GM19328 (cell line): ENCODE measurements around the gene DNAAF3.
"Not testable (repeated sequence)": the region's sequence is repeated elsewhere in the genome, so short reads cannot be mapped to it uniquely, and the experiment has no call there.

Experiments used
- ATAC-seq: cut with Tn5 transposase; IDR thresholded peaks from one replicate; pipeline ENCODE4 v1.9.1; 2021; ENCODE audit warnings: mild to moderate bottlenecking, moderate library complexity; ENCODE audit not compliant: unreplicated experiment

The DNAAF3 gene

DNA sequence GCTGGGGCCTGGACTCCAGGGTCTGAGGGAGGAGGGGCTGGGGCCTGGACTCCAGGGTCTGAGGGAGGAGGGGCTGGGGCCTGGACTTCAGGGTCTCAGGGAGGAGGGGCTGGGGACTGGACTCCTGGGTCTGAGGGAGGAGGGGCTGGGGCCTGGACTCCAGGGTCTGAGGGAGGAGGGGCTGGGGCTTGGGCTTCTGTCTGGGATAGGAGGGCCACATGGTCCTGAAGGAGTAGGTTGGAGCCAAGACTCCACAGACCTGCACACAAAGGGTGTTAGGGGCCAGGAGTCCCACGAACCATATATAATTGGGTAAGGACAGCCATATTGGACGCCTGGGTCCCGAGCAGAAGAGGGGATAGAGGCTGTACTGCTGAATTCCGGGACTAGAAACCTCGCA is 10.6 kb downstream of the DNAAF3 start:
- not testable (repeated sequence) for ATAC-seq

DNA sequence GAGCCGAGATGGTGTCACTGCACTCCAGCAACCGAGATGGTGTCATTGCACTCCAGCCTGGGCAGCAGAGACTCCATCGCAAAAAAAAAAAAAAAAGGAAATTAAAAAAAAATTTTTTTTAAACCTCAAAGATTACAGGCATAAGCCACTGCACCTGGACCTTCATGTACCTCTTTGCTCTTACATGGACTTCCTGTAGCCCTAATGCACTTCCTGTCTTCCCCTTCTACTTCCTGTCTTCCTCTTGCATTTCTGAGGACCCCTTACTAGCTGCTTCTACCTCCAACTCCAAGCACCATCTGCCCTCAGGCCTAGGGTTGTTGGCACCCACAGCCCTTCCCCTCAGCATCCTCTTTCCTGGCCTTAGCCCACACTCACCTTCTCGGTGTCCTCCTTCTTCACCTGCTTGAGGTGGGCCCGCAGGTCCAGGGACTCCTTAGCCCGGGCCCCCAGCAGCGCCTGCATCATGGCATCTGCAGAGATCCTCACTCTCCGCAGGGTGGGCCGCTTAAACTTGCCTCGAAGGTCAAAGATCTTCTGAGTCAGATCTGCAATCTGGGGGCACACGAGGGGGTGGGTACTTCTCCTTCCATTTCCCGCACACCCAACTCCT is 12.7 kb downstream of the DNAAF3 start:
- ATAC-seq = no peak

DNA sequence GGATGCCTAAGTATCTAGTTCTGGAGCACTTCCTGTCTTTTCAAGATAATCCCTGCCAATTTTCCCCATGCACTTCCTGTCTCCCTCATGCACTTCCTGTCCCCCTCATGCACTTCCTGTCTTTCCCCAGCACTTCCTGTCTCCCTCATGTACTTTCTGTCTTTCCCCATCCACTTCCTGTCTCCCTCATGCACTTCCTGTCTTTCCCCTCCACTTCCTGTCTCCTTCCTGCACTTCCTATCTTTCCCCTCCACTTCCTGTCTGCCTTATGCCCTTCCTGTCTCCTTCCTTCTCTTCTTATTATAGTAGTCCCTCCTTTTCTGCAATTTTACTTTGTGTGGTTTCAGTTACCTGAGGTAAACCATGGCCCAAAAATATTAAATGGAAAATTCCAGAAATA is 14.4 kb downstream of the DNAAF3 start:
- no peak for ATAC-seq

DNA sequence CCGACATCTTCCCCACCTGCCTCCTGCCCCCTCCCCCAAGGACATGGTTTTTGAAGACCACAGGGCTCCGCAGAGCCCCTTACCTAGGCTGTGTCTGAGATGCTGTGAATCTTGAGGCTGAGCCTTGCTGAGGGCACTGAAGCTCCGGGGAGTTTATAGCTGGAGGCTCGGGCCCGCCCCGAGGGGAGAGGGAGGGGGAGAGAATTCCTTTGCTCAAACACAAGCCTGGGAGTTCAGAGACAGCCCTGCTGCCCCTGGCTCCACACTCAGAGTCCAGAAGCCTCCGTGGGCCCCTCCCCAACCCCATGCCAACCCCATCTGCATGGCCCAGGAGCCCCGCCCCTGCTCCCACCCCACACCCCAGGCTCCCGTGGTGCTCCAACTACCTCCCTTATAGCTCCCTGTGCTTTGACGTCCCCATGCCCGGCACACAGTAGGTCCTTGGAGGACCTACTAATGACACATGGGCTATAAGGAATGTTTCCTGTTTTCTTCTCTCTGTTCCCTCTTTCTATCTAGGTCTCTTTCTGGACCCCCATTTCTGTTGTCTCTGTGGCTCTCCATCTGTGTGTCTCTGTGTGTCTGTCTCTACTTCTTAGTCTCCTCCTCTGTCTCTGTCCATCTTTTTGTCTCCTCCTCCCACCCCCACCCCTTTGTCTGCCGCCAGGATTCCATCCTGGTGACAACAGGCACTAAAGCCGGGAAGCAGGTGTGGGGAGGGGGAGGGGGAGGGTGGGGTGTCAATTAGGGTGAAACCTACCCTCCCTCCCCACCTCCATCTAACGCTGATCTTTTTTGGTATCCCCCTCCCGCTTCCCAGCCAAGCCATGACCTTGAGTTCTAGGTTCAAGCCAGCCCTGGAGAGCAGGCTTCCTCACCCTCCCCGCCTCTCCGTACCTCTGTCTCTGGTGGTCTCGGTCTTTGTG is 17.1 kb downstream of the DNAAF3 start, which contains the start of gene TNNT1:
Gene TNNT1, minus strand, starts transcription at position 129 of the 926 bp plus-strand sequence. CDS start 2,049 bp downstream, outside the sequence.
- no peak for ATAC-seq

DNA sequence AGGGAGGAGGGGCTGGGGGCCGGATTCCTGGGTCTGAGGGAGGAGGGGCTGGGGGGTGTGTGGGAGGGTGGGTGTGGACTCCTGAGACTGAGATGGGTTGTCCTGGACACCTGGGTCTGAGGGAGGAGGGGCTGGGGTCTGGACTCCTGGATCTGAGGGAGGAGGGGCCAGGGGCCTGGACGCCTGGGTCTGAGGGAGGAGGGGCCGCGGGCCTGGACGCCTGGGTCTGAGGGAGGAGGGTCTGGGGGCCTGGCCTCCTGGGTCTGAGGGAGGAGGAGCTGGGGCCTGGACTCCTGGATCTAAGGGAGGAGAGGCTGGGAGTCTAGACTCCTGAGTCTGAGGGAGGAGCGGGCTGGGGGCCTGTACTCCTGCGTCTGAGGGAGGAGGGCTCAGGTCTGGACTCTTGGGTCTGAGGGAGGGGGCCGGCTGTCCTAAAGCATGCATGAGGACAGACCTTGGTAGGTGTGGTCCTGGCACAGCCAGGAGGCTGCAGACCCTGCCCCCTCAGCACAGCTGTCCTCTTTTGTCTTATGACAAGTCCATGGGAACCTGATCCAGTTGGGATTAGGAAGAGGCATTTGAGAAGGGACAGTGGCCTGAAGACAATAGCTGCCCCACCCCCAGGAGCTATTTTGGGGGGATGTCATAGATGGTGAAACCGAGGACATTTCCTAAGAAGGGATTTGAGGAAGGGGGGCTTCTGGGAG is 18.7 kb downstream of the DNAAF3 start:
- no peak for ATAC-seq

DNA sequence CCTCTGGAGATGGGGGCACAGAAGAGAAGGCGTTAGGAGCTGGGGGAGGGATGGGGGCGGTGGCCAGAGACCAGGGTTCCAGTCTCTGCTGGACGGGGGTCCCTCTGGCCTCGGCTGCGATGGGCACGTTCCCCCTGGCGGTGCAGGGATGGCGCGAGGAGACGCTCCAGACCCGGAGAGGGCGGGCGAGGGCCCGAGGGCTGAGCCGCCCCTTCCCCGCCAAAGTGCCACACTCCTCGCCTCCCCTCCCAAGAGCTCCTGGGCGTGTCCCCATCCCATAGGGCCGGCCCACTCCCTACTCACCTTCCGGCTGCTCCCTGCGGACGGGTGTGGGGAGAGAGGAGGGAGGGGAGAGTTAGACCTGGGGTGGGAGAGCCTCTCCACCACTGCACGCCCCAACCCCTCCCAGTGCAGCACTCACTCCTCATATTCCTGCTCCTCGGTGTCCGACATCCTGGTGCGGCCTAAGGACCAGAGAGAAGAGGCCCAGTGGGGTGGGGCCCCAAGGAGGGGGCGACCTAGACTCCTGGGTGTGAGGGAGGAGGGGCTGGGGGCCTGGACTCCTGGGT is 19.6 kb downstream of the DNAAF3 start:
- ATAC-seq = no peak

DNA sequence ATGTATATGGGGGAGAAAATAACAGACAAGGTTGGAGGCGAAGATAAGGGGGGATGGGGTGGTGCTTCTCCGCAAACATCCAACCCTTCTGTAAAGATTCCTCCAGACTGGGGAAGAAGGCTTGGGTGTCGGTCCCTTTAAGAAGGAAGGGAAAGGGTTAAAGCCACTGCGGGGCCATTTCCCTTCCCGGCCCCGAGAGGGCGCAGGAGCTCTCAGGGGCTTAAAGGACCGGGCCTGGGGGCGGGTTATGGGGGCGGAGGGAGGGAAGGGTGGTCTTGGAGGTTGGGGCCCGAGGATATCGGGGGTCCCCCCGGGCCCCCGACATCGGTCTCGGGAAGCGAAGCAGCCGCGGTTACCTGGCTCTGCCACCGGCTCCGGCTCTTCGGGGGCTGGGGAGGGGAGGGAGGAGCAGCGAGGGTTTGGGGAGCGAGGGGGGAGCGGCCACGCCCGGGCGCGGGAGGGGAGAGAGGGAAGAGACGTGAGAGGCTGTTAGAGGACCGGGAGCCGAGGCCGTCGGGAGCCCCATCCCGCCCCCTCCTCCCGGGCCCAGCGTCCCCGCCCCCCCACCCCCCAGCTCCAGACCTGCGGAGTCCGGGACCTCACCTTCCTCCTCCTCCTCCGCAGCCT is 20.2 kb downstream of the DNAAF3 start:
- ATAC-seq = no peak

DNA sequence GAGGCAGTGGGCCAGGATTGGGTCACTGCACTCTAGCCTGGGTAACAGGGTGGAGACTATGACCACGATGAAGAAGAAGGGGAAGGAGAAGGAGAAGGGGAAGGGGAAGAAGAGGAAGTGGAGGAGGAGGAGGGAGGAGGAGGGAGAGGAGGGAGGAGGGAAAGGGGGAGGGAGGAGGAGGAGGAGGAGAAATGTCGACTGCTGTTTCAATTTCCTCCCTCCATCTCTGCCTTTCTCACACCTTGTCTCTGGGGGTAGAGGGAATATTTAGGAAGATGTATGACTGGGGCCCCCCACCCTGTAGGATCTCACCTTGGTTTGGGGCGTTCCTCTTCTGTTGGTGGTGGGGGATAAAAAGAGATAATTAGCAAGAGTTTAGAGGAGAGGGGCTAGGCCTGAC is 21.2 kb downstream of the DNAAF3 start:
- no peak for ATAC-seq

DNA sequence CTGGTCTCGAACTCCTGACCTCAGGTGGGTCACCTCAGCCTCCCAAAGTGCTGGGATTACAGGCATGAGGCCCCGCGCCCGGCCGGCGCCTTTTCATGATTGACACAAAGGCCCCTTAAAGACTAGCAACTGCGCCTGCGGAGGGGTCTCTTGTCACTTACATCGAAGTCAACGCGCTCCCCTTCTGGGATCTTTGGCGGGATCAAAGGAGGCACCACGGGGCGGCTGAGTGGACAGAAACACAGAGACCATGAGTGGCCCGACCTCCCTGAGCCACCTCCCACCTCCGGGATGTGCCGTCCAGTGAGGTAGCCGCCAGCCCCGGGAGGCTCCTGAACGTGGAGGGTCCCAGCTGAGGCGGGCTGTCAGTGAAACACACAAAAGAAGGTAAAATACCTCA is 24.7 kb downstream of the DNAAF3 start:
- no peak for ATAC-seq

DNA sequence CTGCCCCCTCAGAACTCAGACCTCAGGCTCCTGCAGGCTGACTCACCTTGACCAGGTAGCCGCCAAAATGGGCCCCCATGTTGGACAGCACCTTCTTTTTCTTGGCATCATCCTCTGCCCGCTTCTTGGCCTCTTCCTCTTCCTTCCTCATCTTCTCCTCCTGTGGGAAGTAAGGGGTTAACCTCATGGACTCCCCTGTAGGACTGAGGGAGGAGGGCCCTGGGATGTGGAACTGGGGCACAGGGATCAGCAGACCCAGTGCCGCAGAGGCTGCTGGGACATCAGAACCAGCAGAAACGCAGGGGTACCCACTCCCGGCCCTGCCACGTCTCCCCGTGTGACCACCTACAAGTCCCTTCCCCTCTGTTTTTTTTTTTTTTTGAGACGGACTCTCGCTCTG is 28.5 kb downstream of the DNAAF3 start:
- no peak for ATAC-seq

DNA sequence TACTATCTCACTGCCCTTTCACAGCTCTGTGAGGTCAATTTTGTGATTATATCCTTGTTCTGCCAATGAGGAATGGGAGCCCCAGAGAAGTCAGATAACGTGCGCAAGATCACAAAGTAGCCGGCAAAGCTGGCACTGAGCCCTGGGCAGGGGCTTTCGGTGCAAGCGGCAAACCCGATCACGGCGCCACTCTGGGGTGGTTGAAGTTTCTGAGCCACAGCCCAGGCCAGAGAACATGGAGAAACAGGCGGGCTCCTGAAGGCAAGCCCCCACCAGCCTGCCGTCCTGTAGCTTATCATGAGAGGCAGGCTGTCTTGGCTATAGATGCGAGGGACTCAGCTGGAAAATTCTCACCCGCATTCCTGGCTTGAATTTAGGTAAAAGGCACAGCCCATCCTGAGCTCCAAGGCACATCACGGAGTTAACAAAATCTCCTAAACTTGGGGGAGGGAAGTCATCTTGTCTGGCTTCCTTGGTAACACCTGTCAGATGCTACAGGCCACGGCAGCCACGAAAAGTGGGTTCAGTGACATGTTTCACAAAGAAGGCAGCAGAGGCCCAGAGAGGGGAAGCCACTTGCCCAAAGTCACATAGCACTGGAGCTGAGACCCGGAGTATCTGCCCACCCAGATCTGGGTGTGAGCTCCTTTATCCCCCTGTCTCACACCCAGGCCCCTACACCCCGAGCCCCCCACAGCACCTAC is 29.9 kb downstream of the DNAAF3 start:
- ATAC-seq = no peak

DNA sequence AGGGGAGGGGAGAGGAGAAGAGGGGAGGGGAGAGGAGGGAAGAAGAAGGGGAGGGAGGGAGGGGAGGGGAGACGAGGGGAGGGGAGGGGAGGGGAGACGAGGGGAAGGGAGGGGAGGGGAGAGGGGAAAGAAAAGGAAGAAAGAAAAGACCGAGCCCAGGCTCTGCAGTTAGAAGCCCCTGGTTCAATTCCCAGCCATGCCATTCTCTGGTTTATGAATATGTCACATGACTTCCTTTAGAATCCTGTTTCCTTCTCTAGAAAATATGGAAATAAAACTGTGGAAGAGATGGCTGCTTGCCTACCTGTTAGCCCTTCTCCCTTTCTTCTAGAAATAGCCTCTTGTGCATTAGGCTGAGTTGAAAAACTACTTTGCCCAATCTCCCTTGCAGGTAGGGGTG is 31.7 kb downstream of the DNAAF3 start:
- ATAC-seq = no peak

DNA sequence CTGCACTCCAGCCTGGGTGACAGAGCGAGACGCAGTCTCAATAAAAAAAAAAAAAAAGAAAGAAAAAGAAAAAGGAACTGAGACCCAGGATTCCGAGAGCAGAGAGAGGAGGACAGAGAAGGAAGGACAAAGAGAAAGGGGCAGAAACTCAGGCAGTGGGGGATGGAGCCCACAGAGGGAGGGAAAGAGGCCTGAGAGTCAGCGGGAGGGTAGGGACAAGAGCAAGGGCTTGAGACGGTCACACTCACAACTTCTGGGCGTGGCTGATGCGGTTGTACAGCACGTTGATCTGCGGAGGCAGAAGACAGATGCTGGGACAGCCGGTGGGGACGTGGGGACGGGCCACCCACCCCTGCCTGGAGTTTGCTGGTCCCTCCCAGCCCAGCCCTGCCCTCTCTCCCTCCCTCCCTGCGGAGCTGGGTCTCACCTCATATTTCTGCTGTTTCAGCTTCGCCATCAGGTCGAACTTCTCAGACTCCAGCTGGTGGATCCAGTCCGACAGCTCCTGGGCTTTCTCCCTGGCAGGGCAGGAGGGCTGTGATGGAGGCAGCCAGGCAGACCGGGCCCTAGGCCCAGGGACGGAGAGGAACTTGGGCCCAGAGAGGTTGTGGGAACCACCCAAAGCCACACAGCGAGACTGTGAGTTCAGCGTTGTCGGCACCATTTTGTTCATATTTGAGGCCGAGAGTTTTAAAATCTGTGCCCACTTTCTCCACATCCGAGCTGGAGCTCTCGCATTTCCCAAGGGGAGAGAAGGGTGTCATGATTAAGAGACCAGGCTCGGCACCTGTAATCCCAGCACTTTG is 32.6 kb downstream of the DNAAF3 start:
- no peak for ATAC-seq

DNA sequence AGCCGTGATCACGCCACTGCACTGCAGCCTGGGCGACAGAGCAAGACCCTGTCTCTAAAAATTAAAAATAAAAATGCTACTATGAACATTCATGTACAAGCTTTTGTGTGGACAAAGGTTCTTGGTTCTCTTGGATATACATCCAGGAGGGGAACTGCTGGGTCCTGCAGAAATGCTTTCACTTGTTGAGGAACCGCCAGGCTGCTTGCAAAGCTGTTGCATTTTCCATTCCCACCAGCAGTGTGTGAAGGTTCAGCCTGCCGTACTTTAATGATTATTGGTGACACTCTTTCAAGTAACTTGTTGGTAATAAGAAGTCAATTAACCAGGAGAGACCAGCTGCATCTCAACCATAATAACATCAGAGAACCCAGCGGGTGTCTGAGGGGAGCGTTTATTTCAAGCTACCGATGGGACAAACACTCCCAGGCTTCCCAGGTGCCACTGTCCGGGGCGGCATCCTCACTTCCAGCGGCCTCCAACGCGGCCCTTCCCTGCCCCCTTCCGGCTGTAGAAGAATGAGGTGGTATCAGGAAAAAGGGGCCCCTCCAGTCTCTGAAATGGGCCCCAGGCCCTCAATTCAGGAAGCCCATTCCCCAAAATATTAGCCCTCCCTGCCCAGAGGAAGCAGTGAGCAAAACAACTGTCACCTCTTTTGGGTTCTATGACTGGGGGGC is 33.8 kb downstream of the DNAAF3 start:
- ATAC-seq = no peak

DNA sequence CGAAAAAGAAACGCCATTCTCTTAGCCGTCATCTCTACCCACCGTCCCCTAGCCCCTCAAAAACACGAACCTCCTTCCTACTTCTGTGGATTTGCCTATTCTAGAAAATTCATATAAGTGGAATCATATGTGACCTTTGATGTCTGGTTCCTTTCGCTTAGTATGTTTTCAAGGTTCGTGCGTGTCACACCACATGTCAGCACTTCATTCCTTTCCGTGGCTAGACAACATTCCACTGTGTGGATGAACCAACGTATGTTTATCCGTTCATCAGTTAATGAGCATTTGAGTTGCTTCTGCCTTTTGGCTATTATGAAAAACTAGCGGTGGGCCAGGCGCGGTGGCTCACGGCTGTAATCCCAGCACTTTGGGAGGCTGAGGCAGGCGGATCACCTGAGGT is 35.0 kb downstream of the DNAAF3 start:
- no peak for ATAC-seq

DNA sequence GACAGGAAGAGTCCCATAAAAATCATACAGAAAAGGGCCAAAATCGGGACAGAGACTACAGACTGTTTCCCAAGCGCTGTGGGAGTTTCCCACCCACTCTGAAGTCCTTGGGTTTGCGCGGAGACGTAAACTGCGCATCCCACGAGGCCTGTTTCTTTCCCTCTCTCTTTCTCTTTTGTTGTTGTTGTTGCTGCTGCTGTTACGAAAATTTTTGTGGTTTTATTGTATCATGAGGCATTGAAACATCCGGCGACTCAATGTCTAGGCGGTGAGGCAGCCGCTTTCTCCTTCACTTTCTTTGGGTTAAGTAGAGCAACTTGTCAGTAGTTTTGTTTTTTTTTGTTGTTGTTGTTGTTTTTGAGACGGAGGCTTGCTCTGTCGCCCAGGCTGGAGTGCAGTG is 47.4 kb downstream of the DNAAF3 start:
- no peak for ATAC-seq

DNA sequence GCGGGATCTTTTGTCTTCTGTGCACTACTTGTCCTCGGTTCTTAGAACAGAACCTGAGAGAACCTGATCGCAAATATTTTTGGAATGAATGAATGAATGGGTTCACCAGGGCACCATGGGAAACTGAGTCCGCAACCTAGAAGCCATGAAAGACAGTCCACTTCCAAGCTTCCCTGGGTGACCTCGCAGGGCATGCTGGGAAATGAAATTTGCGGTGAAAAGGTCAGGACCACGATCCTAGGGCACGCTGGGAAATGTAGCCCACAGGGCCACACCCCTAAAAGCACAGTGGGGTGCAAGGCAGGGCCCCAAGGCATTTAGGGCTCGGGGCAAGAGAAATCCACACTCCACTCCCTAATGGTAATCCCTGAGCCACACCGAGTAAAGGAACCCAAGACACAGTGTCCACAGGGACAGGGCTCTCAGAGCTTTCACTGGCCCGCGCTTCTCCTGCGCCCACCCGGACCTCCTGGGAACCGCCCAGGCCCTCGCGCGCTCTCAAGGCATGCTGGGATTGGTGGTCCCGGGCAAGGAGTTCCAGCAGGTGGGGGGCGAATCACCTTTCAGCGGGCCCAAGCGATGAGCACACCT is 47.9 kb downstream of the DNAAF3 start:
- no peak for ATAC-seq

DNA sequence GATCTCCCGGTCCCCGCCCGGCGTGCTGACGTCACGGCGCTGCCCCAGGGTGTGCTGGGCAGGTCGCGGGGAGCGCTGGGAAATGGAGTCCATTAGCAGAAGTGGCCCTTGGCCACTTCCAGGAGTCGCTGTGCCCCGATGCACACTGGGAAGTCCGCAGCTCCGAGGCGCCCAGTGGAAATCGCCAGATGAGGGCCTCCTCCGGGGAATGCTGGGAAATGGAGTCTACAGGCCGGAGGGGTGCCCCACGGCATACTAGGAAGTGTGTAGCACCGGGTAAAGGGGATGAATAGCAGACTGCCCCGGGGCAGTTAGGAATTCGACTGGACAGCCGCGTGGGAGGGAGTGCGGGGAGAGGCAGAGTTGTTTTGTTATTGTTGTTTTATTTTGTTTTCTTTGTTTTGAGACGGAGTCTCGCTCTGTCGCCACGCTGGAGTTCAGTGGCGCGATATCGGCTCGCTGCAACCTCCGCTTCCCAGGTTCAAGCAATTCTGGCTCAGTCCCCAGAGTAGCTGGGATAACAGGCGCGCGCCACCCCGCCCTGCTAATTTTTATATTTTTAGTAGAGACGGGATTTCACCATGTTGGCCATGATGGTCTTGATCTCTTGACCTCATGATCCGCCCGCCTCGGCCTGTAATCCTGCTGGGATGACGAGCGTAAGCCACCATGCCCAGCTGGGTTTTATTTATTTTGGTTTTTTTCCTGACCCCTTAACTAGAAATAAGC is 48.6 kb downstream of the DNAAF3 start:
- ATAC-seq = peak; percentile 87
